Activated CD4-positive, alpha-beta T cell treated with anti-CD3 and anti-CD28 coated beads for 24 hours (primary cell): Measurements from ENCODE around the gene NLGN1.

Source experiments
- DNase-seq, 2 donors: peaks; one replicate each; pipeline ENCODE4 v3.0.0-alpha.2; 2020; ENCODE audit warnings: low read depth in 2 of 2

NLGN1 gene

DNA sequence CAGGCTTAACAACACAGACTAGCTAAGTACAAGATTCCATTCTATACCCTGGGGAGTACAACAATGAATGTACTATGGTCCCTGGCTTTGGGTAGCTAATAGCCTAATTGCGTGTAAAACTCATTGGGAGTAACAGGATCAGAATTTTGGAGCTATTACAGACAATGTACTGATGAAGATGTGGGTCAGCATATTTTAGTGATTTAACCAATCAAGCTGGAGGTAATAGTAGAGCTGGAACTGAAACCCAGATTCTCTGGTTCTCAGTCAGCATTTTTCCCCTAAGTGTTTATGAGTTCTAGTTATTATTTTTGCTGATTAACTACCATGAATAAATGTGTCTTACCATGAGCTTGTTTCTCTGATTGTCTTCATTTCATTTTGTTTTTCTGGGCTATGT is 578.7 kb downstream of the NLGN1 start:
- no peak for DNase-seq

- DNase-seq, result no peak
Measured at GRCh38 chr3:173977747-173978146, 580.2 kb downstream of the NLGN1 start.

- DNase-seq, result no peak
Measured at GRCh38 chr3:173983343-173983742, 585.8 kb downstream of the NLGN1 start.

GRCh38 chr3:173986861-173987410 is 589.4 kb downstream of the NLGN1 start:
- no peak for DNase-seq

DNA sequence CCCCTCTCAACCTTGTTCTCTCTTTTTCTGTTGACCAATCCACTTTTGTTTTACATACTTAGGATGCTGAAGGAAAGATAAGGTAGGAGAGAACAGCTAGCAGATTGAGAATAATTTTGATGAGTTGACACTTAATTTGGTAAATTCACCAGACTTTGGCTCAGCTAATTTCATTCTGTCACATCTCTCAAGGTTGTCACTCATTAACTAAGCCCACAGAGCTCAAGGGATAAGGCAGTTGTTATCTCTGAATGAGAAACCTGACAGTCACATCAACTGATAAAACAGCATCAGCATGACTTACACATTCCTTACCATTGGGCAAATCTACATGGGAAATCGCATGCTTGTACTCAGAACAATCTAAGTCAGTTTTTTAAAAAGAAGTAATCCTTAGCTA is 591.4 kb downstream of the NLGN1 start:
- DNase-seq, result no peak

DNA sequence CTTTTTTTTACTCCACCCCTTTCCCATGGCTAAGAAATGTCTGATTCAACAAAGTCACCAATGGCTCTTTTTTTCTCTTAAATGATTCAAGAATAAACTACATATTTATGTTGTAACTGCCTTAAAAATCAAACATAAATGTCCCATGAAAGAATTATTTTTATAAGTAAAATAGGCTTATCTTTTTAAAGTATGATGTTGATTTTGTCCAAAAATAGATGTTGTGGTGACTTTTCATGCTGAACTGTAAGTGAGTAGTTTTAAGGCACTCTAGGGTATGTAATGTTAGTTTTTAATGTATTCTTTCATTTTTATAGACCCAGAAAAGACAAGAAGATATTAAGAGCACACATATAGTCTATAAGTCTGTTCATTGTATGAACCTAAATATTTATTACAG is 594.9 kb downstream of the NLGN1 start:
- DNase-seq, result no peak

DNA sequence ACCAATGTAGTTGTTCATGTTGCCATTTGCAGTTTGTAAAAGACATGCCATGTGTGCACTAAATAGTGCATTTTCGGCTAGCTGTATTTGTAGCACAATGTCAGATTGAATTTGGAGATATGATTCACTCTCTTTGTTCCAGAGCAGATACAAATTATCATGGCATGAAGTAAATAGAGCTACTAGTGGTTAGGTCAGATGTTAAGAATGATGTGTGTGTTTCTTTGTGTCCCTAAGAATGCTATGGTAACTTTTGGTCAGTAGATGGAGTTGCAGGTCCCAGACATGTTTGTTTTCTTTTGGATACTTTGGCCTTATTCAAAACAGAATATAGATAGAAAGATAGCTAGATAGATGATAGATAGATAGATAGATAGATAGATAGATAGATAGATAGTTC is 595.8 kb downstream of the NLGN1 start:
- DNase-seq, result no peak

GRCh38 chr3:174000675-174001074 is 603.1 kb downstream of the NLGN1 start:
- no peak for DNase-seq

DNA sequence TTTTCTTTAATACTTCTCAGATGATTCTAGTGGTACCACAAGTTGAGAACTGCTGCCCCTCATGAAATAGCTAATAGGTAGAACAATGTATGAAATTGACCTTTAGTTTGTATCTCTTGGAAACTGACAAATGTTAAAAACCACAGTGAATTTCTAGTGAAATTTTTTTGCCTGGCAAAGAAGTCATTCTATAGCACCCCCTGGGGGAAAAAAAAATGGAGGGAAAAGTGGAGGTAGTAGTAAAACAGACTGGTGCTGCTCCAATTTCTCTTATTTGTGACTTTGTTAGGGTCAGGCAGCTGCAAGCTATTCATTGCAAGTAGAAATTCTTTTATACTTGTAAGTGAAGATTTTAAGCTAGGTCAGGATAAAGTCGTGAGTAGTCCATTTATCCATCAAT is 605.0 kb downstream of the NLGN1 start:
- no peak for DNase-seq

DNA sequence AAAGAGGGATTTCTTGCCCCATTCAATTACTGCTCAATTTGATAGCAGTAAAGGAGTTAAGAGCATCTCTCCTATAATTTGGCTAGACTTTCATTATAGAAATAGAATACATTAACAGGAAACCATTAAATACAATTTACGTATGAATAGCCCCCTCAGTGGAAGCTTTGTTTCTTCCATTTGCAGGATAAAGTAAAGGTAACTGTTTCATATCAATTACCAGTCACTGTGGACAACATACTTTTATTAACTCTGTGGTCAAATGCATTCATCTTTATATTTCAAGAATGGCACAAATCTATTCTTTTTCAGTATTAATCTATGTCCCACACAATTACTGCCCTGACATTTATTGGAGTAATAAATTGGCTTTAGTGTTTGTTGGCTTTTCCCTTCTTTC is 613.4 kb downstream of the NLGN1 start:
- no peak for DNase-seq

DNA sequence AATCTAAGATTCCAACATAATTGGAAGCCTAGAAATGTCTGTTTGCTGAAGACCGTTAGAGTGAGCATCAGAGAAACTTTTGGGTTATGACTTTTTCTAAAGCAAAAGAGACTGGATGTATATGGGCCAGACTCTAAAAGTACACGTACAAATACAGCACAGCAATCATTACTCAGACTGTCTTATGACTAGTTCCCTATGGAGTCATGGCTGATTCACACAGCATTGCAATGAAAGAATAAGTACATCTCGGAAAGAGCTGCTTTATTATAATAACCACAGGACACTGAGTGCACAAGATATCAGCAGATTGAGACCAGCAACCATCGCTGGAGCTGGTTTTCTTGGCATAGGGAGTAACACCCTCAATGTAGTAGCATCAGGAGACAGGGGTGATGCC is 618.6 kb downstream of the NLGN1 start:
- DNase-seq, result no peak

GRCh38 chr3:174020156-174020555 is 622.6 kb downstream of the NLGN1 start:
- no peak for DNase-seq

DNA sequence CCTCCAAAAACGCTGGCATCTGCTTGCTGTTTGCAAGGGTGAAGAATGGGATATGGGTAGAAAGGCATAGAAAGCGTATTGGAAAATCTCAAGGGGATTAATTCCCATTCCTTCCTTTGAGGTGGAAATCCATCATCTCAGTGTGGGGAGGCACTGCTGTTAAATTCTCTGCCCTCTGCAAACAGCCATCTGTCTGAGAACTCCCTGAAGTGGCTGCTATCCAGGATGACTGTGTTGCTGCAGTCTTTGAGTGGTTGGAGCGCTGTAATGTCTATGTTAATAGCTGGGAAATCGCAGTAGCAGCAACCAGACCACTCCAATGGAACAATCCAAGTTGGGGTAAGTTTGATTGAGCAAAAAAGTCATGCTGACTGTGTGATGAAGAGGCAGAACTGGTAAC is 625.9 kb downstream of the NLGN1 start:
- no peak for DNase-seq

DNA sequence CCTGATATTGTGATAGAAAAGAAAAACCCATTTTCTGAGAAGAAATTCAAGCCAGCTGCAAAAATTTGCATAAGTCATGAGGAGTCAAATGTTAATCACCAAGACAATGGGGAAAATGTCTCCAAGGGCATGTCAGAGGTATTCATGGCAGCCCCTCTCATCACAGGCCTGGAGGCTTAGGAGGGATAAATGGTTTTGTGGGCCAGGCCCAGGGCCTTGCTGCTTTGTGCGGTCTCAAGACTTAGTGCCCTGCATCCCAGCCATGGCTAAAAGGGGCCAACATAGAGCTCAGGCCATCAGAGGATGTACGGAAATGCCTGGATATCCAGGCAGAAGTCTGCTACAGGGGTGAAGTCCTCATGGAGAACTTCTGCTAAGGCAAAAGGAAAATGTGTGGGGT is 631.1 kb downstream of the NLGN1 start:
- no peak for DNase-seq

DNA sequence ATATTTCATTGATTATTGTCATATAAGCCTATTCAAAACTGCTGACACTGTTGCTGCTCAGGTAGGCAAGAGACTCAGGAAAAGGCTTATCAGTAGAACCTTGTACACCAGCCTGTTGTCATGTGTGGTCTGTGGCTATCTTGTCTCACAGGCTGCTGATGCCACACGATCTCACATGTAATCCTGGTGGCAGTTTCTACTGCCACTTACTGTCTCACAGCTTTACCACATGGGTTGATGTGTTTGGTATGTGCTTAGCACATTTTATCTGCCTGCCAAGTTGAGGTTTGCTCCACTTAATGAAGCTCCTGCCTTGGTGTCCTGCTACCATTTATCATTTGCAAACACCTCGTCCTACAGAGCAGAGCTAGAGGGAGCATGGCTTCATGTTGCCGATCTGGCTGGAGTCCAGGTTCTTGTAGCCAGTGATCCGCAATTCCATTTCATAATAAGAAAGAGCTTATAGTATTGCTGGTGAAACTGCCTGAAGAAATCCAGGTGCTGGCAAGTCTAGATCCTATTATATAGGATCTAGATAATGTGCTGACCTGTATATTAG is 637.9 kb downstream of the NLGN1 start:
- no peak for DNase-seq

GRCh38 chr3:174046311-174046710 is 648.8 kb downstream of the NLGN1 start:
- DNase-seq, result no peak

GRCh38 chr3:174049472-174049871 is 651.9 kb downstream of the NLGN1 start:
- DNase-seq, result no peak

GRCh38 chr3:174051191-174051590 is 653.6 kb downstream of the NLGN1 start:
- DNase-seq, result no peak

DNA sequence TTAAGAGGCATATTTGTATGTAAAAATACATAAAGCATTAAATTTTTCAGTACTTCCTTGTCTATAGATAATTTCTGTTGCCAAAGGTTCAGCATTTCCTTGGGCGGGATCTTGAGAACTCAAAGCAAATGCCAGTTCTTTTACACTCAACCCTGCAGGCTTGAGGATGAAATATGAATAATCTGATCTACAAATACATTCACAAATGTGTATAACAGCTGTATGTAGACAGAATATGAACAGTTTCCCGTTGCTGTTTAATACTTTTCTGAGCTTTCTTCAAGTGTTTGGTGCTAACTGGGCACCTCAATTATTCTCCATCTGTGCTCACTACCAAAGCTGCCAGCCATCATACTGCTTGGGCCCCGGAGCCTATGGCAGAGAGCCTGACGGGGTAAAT is 661.3 kb downstream of the NLGN1 start:
- DNase-seq, result no peak

- DNase-seq, result no peak
Measured at GRCh38 chr3:174060431-174060830, 662.9 kb downstream of the NLGN1 start.

DNA sequence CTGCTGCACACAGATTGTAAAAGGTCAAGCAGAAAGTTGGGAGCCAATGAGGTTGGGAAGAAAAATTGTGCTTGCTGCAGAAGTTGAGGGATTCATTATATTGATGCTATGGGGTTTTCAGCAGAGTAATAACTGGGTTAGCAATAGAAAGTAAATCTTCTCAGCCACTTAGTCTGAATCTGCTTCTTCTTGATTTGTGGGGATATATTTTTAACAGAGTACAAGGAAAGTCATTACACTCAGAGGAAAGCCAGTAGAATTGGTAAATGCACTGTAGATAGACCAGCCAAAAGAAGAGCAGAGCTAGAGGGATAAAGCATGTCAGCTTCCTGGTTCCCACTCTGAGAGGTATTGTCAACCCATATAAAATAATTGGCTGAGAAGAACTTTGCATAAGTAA is 663.6 kb downstream of the NLGN1 start:
- DNase-seq, result no peak

DNA sequence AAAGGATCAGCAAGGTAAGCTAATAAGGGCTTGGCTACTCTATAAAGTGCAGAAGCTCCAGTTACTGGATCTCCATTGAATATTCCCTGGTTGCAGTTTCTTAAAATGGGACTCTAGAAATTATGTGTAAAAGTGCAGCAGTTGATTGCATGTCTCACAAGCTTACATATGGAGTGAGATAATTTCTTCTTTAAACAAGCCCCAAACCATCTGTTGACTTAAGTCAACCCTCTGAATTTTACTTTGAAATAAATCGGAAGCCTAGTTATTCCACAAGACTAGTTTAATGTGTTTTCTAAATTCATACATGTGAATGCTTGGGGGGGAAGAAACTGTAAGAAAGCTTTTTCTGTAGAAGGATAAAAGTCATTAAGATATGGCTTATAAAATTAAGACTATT is 664.2 kb downstream of the NLGN1 start:
- no peak for DNase-seq

- DNase-seq, result no peak
Measured at GRCh38 chr3:174062923-174063322, 665.4 kb downstream of the NLGN1 start.

DNA sequence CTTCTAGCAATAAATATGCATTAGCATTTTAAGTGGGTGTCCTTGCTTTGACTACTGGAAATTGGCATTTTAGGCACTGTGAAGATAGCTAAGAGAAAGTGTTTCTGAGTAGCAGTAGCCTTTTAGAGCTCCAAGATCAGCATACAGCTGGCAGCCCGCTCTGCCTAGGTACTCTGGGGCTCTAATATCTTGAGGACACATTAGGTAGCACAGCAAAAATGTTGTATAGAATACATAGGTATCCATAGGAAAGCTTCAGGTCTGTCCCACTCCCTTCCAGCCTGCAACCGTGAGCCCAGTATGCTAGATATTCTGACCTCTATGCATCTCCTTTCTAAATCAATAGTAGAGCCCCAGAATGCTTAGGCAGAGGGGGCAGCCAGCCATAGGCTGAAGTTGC is 670.5 kb downstream of the NLGN1 start:
- DNase-seq, result no peak
